GM12878 (cell line): Measurements from ENCODE around the gene CXXC1. TPM values are rescaled to one million over a fixed set of nuclear protein-coding genes. Genes with fewer than 3 reads are reported as not detected.

Experiments
- BHLHE40 ChIP-seq, 2 experiments: fragments of 450-650 bp in 1 of 2; IDR thresholded peaks; 2 replicates each; pipeline ENCODE4 v1.6.1; 2011 to 2017; ENCODE audit warnings: low read depth in 2 of 2, borderline replicate concordance in 1 of 2, improper control_type of control experiment in 1 of 2, low read length in 1 of 2, mild to moderate bottlenecking in 1 of 2
- CBX3 ChIP-seq: fragments of 200-600 bp; sonication (generic); IDR thresholded peaks from 2 replicates; pipeline ENCODE4 v1.6.1; 2016; ENCODE audit warnings: low read depth, borderline replicate concordance
- CTCF ChIP-seq, 3 experiments: IDR thresholded peaks in 2 of 3; conservative IDR thresholded peaks in 1 of 3; 2 replicates each; pipeline ENCODE4 v1.5.1; 2011; ENCODE audit warnings: low read depth in 3 of 3, low read length in 3 of 3, mild to moderate bottlenecking in 3 of 3, control low read depth in 2 of 3, moderate library complexity in 2 of 3, inconsistent platforms in 1 of 3, mixed read lengths in 1 of 3; ENCODE audit not compliant: control insufficient read depth in 2 of 3, insufficient read depth in 1 of 3; ENCODE audit errors: extremely low read depth in 1 of 3
- KLF5 ChIP-seq: fragments of 450-650 bp; IDR thresholded peaks from 2 replicates; pipeline ENCODE4 v1.6.1; 2014; ENCODE audit warnings: mild to moderate bottlenecking; ENCODE audit not compliant: partially characterized antibody
- NFXL1 ChIP-seq: fragments of 450-650 bp; IDR thresholded peaks from 2 replicates; pipeline ENCODE4 v1.6.1; 2017; ENCODE audit warnings: antibody characterized with exemption, mild to moderate bottlenecking, borderline replicate concordance
- NFYB ChIP-seq: IDR thresholded peaks from 2 replicates; pipeline ENCODE4 v1.6.1; 2011; ENCODE audit warnings: low read depth, mild to moderate bottlenecking, low read length, improper control_type of control experiment, moderate library complexity; ENCODE audit not compliant: insufficient read depth
- TAF1 ChIP-seq: IDR thresholded peaks from 2 replicates; pipeline ENCODE4 v1.6.1; 2011; ENCODE audit warnings: mild to moderate bottlenecking, low read depth, low read length, borderline replicate concordance
- TARDBP ChIP-seq: IDR thresholded peaks from 2 replicates; pipeline ENCODE4 v1.6.1; 2016; ENCODE audit warnings: borderline replicate concordance
- ZBTB11 ChIP-seq: fragments of 450-650 bp; formaldehyde crosslinking; IDR thresholded peaks from 2 replicates; pipeline ENCODE4 v1.5.0; 2022; ENCODE audit warnings: mild to moderate bottlenecking, missing genetic modification characterization
- ZNF384 ChIP-seq: IDR thresholded peaks from 2 replicates; pipeline ENCODE4 v1.6.1; 2012; ENCODE audit warnings: low read depth, mild to moderate bottlenecking, low read length, improper control_type of control experiment, borderline replicate concordance
- polyA plus RNA-seq, 11 experiments: library from polyadenylated mRNA; depleted of rRNA in 4 of 11; unstranded in 6 of 11; stranded (reverse) in 5 of 11; fragments of >200 nt; fragmentation: Nextera tagmentation in 4 of 11; fragmentation: Illumina TruSeq in 1 of 11; extraction: Ambion mirVana in 4 of 11; extraction: Trizol in 1 of 11; gene quantifications; 1 replicate in 1 of 11; 2 replicates in 10 of 11; pipeline versions ENCODE4 v1.2.1 to v1.2.3, GENCODE V29; 2011 to 2016; ENCODE audit warnings: inconsistent platforms in 2 of 11, missing spikeins in 2 of 11, low read depth in 1 of 11
- total RNA-seq, 4 experiments: library from RNA; depleted of rRNA in 3 of 4; stranded (reverse); fragments of >200 nt in 3 of 4; fragmentation: Illumina TruSeq in 1 of 4; extraction: Trizol in 1 of 4; gene quantifications; 2 replicates each; pipeline versions ENCODE4 v1.2.1 to v1.2.3, GENCODE V29; 2013 to 2021
- TF ChIP-seq, protein P1 (sequence below): fragments of 450-650 bp; IDR thresholded peaks from 2 replicates; pipeline ENCODE4 v1.6.1; 2017; ENCODE audit warnings: mild to moderate bottlenecking, moderate library complexity
- TF ChIP-seq, protein P2 (sequence below): fragments of 450-650 bp; IDR thresholded peaks from 2 replicates; pipeline ENCODE4 v1.6.1; 2017; ENCODE audit warnings: mild to moderate bottlenecking, low read depth, inconsistent platforms; ENCODE audit not compliant: poor library complexity, severe bottlenecking

CXXC1 gene
- total and polyA plus RNA-seq, 10 of the 15 experiments (the other 5 are each of a cell fraction or from before 2014, with no cell fraction given) = 9.2 to 180 (median 93.8) TPM

DNA sequence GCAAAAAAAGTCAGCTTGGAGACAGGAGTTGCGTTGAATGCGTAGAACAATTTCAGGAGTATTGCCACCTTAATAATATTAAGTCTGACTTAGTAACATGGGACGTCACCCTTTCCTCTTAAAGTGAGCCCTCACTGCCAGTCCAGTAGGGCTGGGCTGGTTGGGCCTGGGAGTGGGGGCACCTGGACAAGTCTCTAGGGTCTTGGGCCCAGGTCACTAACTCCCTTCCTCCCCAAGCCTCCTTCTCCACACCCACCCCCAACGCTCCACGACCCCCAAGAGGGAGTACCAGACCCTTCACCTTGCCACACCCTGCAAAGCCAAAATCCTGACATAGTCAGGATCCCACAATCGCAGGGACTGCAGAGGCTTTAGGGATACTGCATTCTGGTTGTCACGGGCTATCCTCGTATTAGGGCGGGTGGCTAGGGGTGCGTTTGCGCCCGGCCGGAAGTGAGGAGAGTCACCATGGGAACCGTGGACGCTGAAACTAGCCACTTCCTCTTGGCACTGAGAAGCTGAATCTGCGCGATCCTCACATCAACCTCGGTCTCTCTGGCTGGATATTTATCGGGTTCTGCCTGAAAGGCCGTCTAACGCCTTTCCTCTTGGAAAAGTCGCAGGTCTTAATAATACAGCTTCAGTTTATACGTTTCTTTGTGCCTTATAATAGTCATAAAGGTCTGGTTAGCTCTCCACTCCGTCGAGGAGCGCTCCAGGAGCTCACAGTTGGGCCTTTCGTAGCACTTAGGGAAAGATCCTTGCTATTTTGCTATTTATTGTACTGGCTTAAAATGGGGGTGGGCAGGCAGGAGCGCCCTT is 10.3 kb upstream of the CXXC1 start (continued):
- TF ChIP-seq, protein P1, sequence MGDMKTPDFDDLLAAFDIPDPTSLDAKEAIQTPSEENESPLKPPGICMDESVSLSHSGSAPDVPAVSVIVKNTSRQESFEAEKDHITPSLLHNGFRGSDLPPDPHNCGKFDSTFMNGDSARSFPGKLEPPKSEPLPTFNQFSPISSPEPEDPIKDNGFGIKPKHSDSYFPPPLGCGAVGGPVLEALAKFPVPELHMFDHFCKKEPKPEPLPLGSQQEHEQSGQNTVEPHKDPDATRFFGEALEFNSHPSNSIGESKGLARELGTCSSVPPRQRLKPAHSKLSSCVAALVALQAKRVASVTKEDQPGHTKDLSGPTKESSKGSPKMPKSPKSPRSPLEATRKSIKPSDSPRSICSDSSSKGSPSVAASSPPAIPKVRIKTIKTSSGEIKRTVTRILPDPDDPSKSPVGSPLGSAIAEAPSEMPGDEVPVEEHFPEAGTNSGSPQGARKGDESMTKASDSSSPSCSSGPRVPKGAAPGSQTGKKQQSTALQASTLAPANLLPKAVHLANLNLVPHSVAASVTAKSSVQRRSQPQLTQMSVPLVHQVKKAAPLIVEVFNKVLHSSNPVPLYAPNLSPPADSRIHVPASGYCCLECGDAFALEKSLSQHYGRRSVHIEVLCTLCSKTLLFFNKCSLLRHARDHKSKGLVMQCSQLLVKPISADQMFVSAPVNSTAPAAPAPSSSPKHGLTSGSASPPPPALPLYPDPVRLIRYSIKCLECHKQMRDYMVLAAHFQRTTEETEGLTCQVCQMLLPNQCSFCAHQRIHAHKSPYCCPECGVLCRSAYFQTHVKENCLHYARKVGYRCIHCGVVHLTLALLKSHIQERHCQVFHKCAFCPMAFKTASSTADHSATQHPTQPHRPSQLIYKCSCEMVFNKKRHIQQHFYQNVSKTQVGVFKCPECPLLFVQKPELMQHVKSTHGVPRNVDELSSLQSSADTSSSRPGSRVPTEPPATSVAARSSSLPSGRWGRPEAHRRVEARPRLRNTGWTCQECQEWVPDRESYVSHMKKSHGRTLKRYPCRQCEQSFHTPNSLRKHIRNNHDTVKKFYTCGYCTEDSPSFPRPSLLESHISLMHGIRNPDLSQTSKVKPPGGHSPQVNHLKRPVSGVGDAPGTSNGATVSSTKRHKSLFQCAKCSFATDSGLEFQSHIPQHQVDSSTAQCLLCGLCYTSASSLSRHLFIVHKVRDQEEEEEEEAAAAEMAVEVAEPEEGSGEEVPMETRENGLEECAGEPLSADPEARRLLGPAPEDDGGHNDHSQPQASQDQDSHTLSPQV = no peak
- no peak for TF ChIP-seq ZNF384
- TF ChIP-seq, protein P2, sequence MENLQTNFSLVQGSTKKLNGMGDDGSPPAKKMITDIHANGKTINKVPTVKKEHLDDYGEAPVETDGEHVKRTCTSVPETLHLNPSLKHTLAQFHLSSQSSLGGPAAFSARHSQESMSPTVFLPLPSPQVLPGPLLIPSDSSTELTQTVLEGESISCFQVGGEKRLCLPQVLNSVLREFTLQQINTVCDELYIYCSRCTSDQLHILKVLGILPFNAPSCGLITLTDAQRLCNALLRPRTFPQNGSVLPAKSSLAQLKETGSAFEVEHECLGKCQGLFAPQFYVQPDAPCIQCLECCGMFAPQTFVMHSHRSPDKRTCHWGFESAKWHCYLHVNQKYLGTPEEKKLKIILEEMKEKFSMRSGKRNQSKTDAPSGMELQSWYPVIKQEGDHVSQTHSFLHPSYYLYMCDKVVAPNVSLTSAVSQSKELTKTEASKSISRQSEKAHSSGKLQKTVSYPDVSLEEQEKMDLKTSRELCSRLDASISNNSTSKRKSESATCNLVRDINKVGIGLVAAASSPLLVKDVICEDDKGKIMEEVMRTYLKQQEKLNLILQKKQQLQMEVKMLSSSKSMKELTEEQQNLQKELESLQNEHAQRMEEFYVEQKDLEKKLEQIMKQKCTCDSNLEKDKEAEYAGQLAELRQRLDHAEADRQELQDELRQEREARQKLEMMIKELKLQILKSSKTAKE = no peak
- TF ChIP-seq TARDBP = no peak
- no peak for TF ChIP-seq TAF1
- TF ChIP-seq ZBTB11 (CRISPR knock-in tag) = no peak
- TF ChIP-seq CBX3 = no peak
- no peak for TF ChIP-seq CTCF (IDR thresholded peaks at IDR 0.05 in 2 of 3, conservative IDR thresholded peaks at IDR 0.05 in 1 of 3; ENCODE audit: control insufficient read depth in 2 of 3, extremely low read depth in 1 of 3, insufficient read depth in 1 of 3, low read depth in 3 of 3, low read length in 3 of 3)
- TF ChIP-seq NFYB = no peak
- TF ChIP-seq BHLHE40 (IDR thresholded peaks at IDR 0.05; ENCODE audit: borderline replicate concordance in 1 of 2, low read depth in 2 of 2, low read length in 1 of 2) = peak; percentile 52 to 68; a peak in 2 of 4 replicates
- no peak for TF ChIP-seq KLF5
- TF ChIP-seq NFXL1 = no peak
